Ascending aorta (tissue), 2 donors: ENCODE results near the gene GMEB2. TPM values are rescaled to one million over a fixed set of nuclear protein-coding genes. Genes with fewer than 3 reads are reported as not detected.
"Not testable (repeated sequence)": the region's sequence is repeated elsewhere in the genome, so short reads cannot be mapped to it uniquely, and the experiment has no call there.

ENCODE experiments used
- DNase-seq, 2 donors: peaks; one replicate each; pipeline ENCODE4 v3.0.0-alpha.2; 2019; ENCODE audit warnings: low spot score in 2 of 2
- H3K27ac ChIP-seq, 2 donors: fragments of 200-600 bp; sonication (generic); one replicate each; pipeline ENCODE4 v1.5.1; 2016 to 2017; ENCODE audit warnings: mild to moderate bottlenecking in 1 of 2
- H3K27me3 ChIP-seq: fragments of 200-600 bp; sonication (generic); one replicate; pipeline ENCODE4 v1.5.1; 2017
- H3K36me3 ChIP-seq, 2 donors: fragments of 200-600 bp; sonication (generic); one replicate each; pipeline ENCODE4 v1.5.1; 2016
- H3K4me1 ChIP-seq, 2 donors: fragments of 200-600 bp; sonication (generic); one replicate each; pipeline ENCODE4 v1.5.1; 2016 to 2017; ENCODE audit warnings: mild to moderate bottlenecking in 1 of 2
- H3K4me3 ChIP-seq, 2 donors: fragments of 200-600 bp; sonication (generic); one replicate each; pipeline ENCODE4 v1.5.1; 2016 to 2017; ENCODE audit warnings: mild to moderate bottlenecking in 1 of 2
- H3K9me3 ChIP-seq, 2 donors: fragments of 200-600 bp; sonication (generic); one replicate each; pipeline ENCODE4 v1.5.1; 2016
- intact Hi-C: fragments of 100-400 bp; cut with DNase I; formaldehyde crosslinking; loops from one replicate; pipeline ENCODE4 v1.15.1; 2023
- total RNA-seq: library from RNA; depleted of rRNA; stranded (reverse); fragments of >200 nt; gene quantifications from one replicate; pipeline ENCODE4 v1.1.0, GENCODE V29; 2016
- TF ChIP-seq, protein P1 (sequence below), 3 experiments: fragments of 200-600 bp in 2 of 3; fragments of 450-650 bp in 1 of 3; sonication (generic) in 2 of 3; IDR thresholded peaks; one replicate each; pipeline ENCODE4 v1.5.1; 2016 to 2019; ENCODE audit warnings: antibody characterized with exemption in 3 of 3, mild to moderate bottlenecking in 1 of 3, moderate library complexity in 1 of 3

Gene GMEB2
- total RNA-seq, 1 donor from 2014 or later: 14.0 TPM

- no peaks in the 10 kb centered on the region for H3K4me1 ChIP-seq
- intact Hi-C loops: no loop called here
- H3K9me3 ChIP-seq: no peaks in the 10 kb centered on the region
- no peak overlapping the region for H3K27ac ChIP-seq
- TF ChIP-seq, protein P1, sequence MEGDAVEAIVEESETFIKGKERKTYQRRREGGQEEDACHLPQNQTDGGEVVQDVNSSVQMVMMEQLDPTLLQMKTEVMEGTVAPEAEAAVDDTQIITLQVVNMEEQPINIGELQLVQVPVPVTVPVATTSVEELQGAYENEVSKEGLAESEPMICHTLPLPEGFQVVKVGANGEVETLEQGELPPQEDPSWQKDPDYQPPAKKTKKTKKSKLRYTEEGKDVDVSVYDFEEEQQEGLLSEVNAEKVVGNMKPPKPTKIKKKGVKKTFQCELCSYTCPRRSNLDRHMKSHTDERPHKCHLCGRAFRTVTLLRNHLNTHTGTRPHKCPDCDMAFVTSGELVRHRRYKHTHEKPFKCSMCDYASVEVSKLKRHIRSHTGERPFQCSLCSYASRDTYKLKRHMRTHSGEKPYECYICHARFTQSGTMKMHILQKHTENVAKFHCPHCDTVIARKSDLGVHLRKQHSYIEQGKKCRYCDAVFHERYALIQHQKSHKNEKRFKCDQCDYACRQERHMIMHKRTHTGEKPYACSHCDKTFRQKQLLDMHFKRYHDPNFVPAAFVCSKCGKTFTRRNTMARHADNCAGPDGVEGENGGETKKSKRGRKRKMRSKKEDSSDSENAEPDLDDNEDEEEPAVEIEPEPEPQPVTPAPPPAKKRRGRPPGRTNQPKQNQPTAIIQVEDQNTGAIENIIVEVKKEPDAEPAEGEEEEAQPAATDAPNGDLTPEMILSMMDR (IDR thresholded peaks at IDR 0.05): no peak
- no peak for DNase-seq
- H3K36me3 ChIP-seq: peaks cover 15 to 35% of the 10 kb centered on the region in 2 donors
- H3K4me3 ChIP-seq: no peak overlapping the region
- H3K27me3 ChIP-seq: no peaks in the 10 kb centered on the region
Observed at GRCh38 chr20:63618291-63618980, 8.5 kb downstream of the GMEB2 start.

GRCh38 chr20:63617876-63618265 lies 9.0 kb downstream of the GMEB2 start:
- TF ChIP-seq, protein P1 (IDR thresholded peaks at IDR 0.05): no peak
- intact Hi-C loops: no loop called here
- H3K4me3 ChIP-seq: no peak overlapping the region
- H3K36me3 ChIP-seq: peaks cover 15 to 35% of the 10 kb centered on the region in 2 donors
- H3K4me1 ChIP-seq: no peaks in the 10 kb centered on the region
- DNase-seq: no peak
- no peaks in the 10 kb centered on the region for H3K9me3 ChIP-seq
- no peak overlapping the region for H3K27ac ChIP-seq
- H3K27me3 ChIP-seq: no peaks in the 10 kb centered on the region

GRCh38 chr20:63617092-63617875 lies 9.6 kb downstream of the GMEB2 start:
- intact Hi-C loops: no loop called here
- peaks cover 15 to 35% of the 10 kb centered on the region in 2 donors for H3K36me3 ChIP-seq
- H3K4me3 ChIP-seq: no peak overlapping the region
- TF ChIP-seq, protein P1 (IDR thresholded peaks at IDR 0.05): no peak
- no peaks in the 10 kb centered on the region for H3K4me1 ChIP-seq
- DNase-seq: no peak
- no peaks in the 10 kb centered on the region for H3K27me3 ChIP-seq
- H3K27ac ChIP-seq: no peak overlapping the region
- H3K9me3 ChIP-seq: no peaks in the 10 kb centered on the region

DNA sequence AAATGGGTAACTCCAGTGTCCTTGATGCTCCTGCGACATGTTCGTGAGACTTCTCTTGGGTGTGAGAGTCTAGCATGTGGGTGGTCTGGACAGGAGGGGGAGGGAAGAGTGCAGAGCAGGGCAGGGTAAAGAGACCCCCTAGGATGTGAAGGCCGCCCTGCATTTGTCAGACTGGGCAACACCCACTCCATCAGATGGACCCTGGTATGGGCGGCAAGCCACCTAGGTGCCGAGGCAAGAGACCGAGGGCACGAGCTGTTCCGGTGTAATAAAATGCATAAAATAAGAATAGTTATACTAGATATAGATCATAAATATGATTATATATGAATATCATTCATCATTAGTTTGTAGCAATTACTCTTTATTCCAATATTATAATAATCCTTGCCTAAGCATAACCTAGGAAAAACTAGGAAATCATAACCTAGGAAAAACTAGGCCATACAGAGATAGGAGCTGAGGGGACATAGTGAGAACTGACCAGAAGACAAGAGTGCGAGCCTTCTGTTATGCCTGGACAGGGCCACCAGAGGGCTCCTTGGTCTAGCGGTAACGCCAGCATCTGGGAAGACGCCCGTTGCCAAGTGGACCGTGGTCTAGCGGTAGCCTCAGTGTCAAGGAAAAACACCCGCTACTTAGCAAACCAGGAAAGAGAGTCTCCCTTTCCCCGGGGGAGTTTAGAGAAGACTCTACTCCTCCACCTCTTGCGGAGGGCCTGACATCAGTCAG lies 12.9 kb downstream of the GMEB2 start:
- H3K4me1 ChIP-seq, intact Hi-C loops: not testable (repeated sequence)

DNA sequence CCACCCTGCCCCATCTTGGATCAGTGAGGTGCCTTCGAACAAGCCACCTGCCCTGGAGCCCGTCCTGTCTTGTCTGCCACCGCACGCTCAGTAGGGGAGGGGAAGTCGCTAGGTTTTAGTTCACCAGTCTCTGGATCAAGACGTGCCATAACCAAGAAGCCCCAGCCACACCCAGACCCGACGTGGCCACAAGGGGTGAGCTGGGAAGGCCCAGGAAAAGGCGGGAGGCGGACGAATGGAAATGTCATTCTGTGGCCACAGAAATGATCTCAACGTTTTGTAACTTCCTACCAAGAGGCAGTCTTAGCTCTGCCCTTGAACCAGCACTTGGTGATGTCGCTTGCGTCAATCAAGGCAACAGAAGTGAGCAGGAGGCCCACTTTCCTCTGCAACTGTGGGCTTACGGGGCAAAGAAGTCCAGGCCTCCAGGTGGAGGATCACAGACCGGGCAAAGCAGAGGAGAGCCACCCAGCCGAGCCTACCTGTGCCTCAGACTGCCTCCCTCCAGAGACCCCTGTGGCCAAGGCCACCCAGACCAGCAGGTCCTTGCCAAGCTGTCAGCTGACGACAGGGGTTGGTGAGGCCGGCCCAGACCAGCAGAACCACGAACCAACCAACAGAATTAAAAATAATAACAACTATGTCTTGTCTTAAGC lies 14.5 kb downstream of the GMEB2 start:
- DNase-seq: no peak
- no peaks in the 10 kb centered on the region for H3K9me3 ChIP-seq
- intact Hi-C loops: no loop called here
- H3K4me3 ChIP-seq: no peak overlapping the region
- H3K4me1 ChIP-seq: no peaks in the 10 kb centered on the region
- H3K27me3 ChIP-seq: no peaks in the 10 kb centered on the region
- TF ChIP-seq, protein P1 (IDR thresholded peaks at IDR 0.05): no peak
- peaks cover 9 to 17% of the 10 kb centered on the region in 2 donors for H3K36me3 ChIP-seq
- H3K27ac ChIP-seq: no peak overlapping the region

More for the DNA sequence above, 12.9 kb downstream of the GMEB2 start:
- not testable (repeated sequence) for H3K27ac ChIP-seq, DNase-seq, H3K9me3 ChIP-seq, H3K27me3 ChIP-seq, H3K4me3 ChIP-seq
- peaks cover 15 to 30% of the 10 kb centered on the region in 2 donors for H3K36me3 ChIP-seq
- TF ChIP-seq, protein P1 (IDR thresholded peaks at IDR 0.05): peak in 2 of 3 experiments; percentile 30 to 46
